Loucy (cell line): ENCODE results near the gene CCDC17.

Source experiments
- H2AFZ ChIP-seq: fragments of 200-600 bp; sonication (generic); 2 replicates; pipeline ENCODE4 v1.6.0; 2016; ENCODE audit warnings: antibody characterized with exemption, mild to moderate bottlenecking, low read length, moderate library complexity
- H3F3A ChIP-seq: fragments of 200-600 bp; 2 replicates; pipeline ENCODE4 v1.6.0; 2016; ENCODE audit warnings: antibody characterized with exemption, low read depth, mild to moderate bottlenecking
- H3K27me3 ChIP-seq: fragments of 200-600 bp; sonication (generic); 2 replicates; pipeline ENCODE4 v1.6.1; 2014; ENCODE audit warnings: low read length, mild to moderate bottlenecking; ENCODE audit not compliant: insufficient read depth, poor library complexity, severe bottlenecking
- H3K36me3 ChIP-seq: fragments of 200-600 bp; sonication (generic); 2 replicates; pipeline ENCODE4 v1.6.1; 2016; ENCODE audit warnings: low read length; ENCODE audit not compliant: insufficient read depth
- H3K4me1 ChIP-seq: fragments of 200-600 bp; sonication (generic); 2 replicates; pipeline ENCODE4 v1.5.1; 2014; ENCODE audit warnings: low read length, mild to moderate bottlenecking; ENCODE audit not compliant: insufficient read depth, poor library complexity, severe bottlenecking
- H3K4me2 ChIP-seq: fragments of 200-600 bp; sonication (generic); 2 replicates; pipeline ENCODE4 v1.6.0; 2014; ENCODE audit warnings: antibody characterized with exemption, low read length, low read depth, mild to moderate bottlenecking; ENCODE audit not compliant: poor library complexity, severe bottlenecking
- H3K4me3 ChIP-seq: fragments of 200-600 bp; sonication (generic); 2 replicates; pipeline ENCODE4 v1.5.1; 2014; ENCODE audit warnings: low read length, mild to moderate bottlenecking, mixed read lengths; ENCODE audit not compliant: poor library complexity, severe bottlenecking
- H3K79me2 ChIP-seq: fragments of 200-600 bp; sonication (generic); 2 replicates; pipeline ENCODE4 v1.6.1; 2014; ENCODE audit warnings: low read length; ENCODE audit not compliant: insufficient read depth
- H3K9ac ChIP-seq: fragments of 200-600 bp; sonication (generic); 2 replicates; pipeline ENCODE4 v1.6.0; 2014; ENCODE audit warnings: mild to moderate bottlenecking, low read depth, low read length, moderate library complexity; ENCODE audit not compliant: poor library complexity, severe bottlenecking
- H3K9me2 ChIP-seq: fragments of 200-600 bp; sonication (generic); replicated peaks from 2 replicates; pipeline ENCODE4 v1.6.1; 2016; ENCODE audit warnings: low read depth, low read length, mixed read lengths
- H3K9me3 ChIP-seq: fragments of 200-600 bp; sonication (generic); 2 replicates; pipeline ENCODE4 v1.6.1; 2014; ENCODE audit warnings: mild to moderate bottlenecking, antibody characterized with exemption, low read length, low read depth; ENCODE audit not compliant: insufficient read depth
- H4K20me1 ChIP-seq: fragments of 200-600 bp; sonication (generic); 2 replicates; pipeline ENCODE4 v1.6.0; 2014; ENCODE audit warnings: antibody characterized with exemption, low read length, mild to moderate bottlenecking; ENCODE audit not compliant: insufficient read depth, poor library complexity, severe bottlenecking
- CTCF ChIP-seq: fragments of 200-600 bp; sonication (generic); conservative IDR thresholded peaks from 2 replicates; pipeline ENCODE4 v1.5.1; 2014; ENCODE audit warnings: mild to moderate bottlenecking, antibody characterized with exemption, low read length
- EZH2phosphoT487 ChIP-seq: fragments of 200-600 bp; IDR thresholded peaks from 2 replicates; pipeline ENCODE4 v1.6.1; 2018; ENCODE audit warnings: antibody characterized with exemption, mild to moderate bottlenecking, moderate library complexity, borderline replicate concordance

Gene CCDC17

DNA sequence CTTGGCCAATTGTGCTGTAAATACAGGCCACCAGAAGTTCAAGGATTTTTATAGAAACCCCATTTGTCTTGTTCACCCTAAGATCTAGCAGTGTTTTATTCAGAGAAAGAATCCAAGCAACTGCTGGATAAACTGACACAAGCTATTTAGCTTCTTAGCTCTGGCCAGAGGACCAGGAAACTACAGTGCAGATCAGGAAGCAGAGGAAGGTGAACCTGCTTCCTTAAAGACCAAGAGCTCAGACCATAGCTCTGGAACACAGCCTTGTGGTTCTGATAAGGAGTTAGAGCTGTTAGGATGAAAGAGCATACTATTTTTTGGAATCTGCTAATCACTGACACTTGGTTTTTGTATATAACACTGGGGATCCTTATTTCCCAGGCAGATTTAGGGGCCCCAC lies 5.2 kb upstream of the CCDC17 start:
- Histone ChIP-seq H3K9ac (no peak overlapping the region), H3K27me3 (no peaks in the 10 kb centered on the region), H2AFZ (no peak overlapping the region), H3K9me3 (no peaks in the 10 kb centered on the region), H3K79me2 (no peaks in the 10 kb centered on the region), H4K20me1 (no peaks in the 10 kb centered on the region), H3K4me1 (no peaks in the 10 kb centered on the region), H3K4me3 (no peak overlapping the region), H3K9me2 (no peaks in the 10 kb centered on the region), H3K4me2 (no peak overlapping the region), H3F3A (no peaks in the 10 kb centered on the region), H3K36me3 (peaks cover 73% of the 10 kb centered on the region)
- no peak for TF ChIP-seq CTCF
- TF ChIP-seq EZH2phosphoT487, result no peak

DNA sequence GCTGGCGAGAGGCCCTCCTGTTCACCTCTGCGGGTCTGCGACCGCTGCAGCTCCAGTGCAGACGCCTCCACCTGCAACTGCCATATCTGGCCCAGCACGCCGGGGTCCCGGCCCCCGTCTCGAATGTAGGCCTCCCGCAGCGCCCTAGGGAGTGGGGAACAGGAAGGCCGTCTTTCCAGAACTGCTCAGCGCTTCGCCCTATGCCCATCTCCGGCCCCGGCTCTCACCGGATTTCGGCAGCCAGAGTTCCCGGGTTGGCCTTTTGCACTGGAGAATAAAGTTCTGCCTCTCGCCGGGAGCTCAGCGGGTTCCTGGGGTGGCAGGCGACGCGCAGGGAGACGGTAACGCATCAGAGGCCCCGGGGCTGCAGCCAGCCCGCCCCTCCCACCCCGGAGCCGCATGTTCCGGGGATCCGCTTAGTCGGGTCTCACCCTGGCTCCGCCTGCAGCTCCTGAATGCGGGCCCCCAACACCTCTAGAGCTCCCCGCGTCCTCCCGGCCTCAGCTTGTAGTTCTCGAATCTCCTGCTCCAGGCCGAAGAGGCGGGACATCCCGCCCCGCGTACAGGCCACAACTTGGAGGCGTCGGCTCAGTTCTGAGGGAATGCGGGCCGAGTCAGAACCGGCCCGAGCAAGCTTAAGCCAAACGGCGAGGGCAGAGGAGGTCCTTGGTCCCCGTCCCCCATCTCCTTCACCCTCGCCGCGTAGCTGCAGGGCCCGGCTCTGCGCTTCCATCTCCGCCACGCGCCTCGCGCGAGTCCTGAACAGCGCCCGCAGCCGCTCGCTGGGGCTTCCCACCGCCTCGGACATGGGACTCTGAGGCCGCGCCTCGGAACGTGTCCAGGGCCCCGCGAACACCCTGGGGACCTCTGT lies 1.1 kb downstream of the CCDC17 start:
- Histone ChIP-seq H3K4me2 (no peak overlapping the region), H3F3A (no peaks in the 10 kb centered on the region), H3K79me2 (no peaks in the 10 kb centered on the region), H3K9me2 (no peaks in the 10 kb centered on the region), H3K27me3 (no peaks in the 10 kb centered on the region), H4K20me1 (no peaks in the 10 kb centered on the region), H3K9ac (no peak overlapping the region), H3K4me3 (no peak overlapping the region), H3K9me3 (no peaks in the 10 kb centered on the region), H3K4me1 (no peaks in the 10 kb centered on the region), H3K36me3 (peaks cover 34% of the 10 kb centered on the region; the same call in 1 of the 2 replicates), H2AFZ (no peak overlapping the region)
- TF ChIP-seq EZH2phosphoT487 (no peak), CTCF (no peak)

DNA sequence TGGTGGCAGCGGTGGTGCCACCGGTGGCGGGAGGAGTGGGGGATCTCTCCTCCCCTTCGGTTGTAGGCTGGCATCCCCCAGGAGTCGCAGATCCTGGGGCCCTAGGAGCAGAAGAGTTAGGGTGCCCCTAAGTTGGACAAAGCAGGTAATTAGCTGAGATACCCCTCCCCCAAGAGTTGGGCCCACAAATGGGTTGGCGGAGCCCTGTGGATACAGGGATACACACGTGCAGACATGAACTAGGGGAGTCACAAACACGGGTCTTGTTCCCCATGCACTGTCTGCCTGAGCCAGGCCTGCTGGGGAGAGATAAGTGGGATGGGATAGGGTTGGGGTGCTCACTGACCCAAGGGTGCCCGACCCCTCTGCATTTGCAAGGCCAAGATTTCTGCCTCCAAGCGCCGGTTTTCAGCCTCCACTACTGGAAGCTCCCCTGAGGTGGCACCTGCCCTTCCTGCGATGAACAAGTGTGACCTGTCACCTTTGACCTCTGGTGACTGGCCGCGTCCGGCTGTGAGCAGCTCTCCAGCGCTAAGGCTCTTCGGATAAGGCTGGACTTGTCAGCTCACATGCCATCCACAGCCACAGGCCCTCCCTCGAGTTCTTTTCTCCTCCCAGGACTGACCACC lies 1.8 kb downstream of the CCDC17 start:
- no peak overlapping the region for H2AFZ ChIP-seq
- no peak overlapping the region for H3K4me2 ChIP-seq
- no peak overlapping the region for H3K4me3 ChIP-seq
- H3K79me2 ChIP-seq, result no peaks in the 10 kb centered on the region
- no peaks in the 10 kb centered on the region for H3K9me2 ChIP-seq
- no peaks in the 10 kb centered on the region for H3K4me1 ChIP-seq
- no peak for TF ChIP-seq CTCF
- no peak for TF ChIP-seq EZH2phosphoT487
- no peaks in the 10 kb centered on the region for H3K9me3 ChIP-seq
- H3F3A ChIP-seq, result no peaks in the 10 kb centered on the region
- H3K27me3 ChIP-seq, result no peaks in the 10 kb centered on the region
- H3K36me3 ChIP-seq, result peaks cover 36% of the 10 kb centered on the region; the same call in 1 of the 2 replicates
- H3K9ac ChIP-seq, result no peak overlapping the region
- no peaks in the 10 kb centered on the region for H4K20me1 ChIP-seq
